NK-92 (cell line): Measurements from ENCODE around the gene ETFA.

Experiments used
- DNase-seq: peaks from one replicate; lab custom pipeline; 2025; ENCODE audit not compliant: unreplicated experiment; lab: John Stamatoyannopoulos, UW

ETFA gene

DNA sequence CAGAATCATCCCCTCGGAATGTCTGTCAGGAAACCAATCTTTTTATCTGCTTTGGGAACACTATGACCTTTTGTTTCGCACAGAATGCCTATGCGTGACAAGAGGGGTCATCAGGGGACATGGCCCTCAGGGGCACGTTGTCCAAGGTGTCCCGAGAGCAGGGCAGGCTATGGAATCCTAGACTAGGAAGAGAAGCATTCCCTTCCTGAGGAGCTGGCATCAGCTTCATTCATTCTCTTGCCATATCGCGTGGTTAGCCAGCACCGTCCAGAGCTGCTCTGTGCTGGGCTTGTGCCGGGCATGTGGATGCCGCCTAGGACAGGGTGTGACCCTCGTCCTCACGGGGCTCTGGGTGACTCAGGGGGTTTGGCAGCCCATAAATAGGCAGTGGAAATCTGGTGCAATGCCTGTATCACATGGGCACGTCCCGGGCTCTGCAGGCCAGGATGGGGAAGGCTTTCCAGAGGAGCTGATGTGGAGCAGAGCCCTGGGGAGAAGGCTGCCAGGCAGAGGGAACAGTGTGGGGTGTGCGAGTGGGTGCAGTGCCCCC lies 133.7 kb downstream of the ETFA start:
- DNase-seq = no peak

GRCh38 chr15:76176487-76177085 lies 134.7 kb downstream of the ETFA start:
- DNase-seq = no peak

DNA sequence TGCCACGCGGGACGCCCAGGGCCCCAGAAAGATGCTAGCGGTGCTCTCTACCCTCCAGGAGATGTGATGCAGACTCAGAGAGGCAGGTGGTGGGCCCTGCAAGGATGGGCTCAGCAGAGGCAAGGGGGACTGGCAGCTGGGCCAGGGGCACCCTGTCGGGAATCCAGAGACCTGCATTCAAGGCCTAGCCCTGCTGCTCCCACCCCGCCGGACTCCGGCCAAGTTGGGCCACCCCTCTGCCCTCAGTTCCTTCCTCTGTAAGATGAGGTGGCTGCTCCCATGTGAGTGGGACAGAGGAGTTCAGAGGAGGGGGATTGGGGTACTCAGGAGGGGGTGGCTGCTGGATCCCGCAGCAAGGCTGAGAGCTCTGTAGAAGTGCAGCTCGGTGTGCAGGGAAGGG lies 135.2 kb downstream of the ETFA start:
- DNase-seq = no peak

GRCh38 chr15:76175442-76175841 lies 135.8 kb downstream of the ETFA start:
- DNase-seq = no peak

GRCh38 chr15:76174654-76175053 lies 136.6 kb downstream of the ETFA start:
- DNase-seq = no peak

DNA sequence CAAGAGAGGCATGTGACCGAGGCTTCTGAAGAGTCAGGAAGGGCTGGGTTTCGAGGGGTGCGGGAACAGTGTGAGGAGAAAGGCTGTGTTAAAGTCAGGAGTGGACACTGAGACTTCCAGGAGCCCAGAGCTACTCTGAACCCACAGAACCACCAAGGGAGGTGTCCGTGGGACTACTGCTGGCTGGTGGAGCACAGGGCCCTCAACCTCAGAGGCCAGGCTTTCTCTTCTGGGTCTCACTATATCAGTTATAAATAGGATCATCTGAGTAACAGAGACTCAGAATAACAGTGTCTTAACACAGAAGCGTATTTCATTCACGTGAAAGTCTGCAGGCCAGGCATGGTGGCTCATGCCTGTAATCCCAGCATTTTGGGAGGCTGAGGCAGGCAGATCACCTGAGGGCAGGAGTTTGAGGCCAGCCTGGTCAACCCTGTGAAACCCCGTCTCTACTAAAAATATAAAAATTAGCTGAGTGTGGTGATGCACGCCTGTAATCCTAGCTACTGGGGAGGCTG lies 137.9 kb downstream of the ETFA start:
- DNase-seq = no peak

GRCh38 chr15:76172782-76173181 lies 138.5 kb downstream of the ETFA start:
- DNase-seq = no peak

GRCh38 chr15:76169911-76170800 lies 141.1 kb downstream of the ETFA start:
- DNase-seq = no peak

- DNase-seq = no peak
Measured at GRCh38 chr15:76169018-76169417, 142.3 kb downstream of the ETFA start.

DNA sequence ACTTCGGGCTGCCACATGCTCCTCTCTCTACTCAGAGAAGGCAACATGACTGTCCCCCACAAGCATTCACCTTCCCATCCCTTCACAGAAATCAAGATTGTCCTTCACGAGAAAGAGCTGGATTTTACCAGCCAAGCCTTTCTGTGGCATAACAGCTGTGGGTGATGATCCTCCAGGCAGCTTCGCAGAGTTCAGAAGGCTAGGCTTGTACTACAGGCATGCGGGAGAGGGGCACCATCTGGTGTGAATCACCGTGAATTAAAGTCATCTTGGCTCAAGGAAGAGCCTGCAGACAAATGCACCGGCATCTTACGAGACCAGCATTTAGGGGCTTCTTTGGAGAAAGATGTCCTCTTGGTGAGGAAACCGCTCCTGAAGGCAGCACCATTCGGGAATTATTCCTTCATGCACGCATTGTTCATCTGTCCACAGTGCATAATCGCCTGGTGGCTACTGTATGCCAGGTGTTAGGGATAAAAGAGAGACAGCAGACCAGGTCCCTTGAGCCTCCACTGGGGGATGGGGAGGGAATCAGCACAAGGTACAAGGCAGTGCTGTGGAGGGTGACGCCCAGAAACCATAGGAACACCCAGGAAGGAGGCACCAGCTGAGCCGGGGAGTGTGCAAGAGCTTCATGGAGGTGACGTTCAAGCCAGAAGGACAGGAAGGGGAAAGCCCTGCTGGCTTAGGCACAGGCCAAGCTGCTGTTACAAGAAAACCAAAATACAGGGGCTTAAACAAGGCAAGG lies 142.9 kb downstream of the ETFA start:
- DNase-seq = no peak

- no peak for DNase-seq
Measured at GRCh38 chr15:76165951-76166350, 145.3 kb downstream of the ETFA start.
